GM21528 (cell line): ENCODE results near the gene ADARB1.

Experiments
- ATAC-seq: cut with Tn5 transposase; IDR thresholded peaks from one replicate; pipeline ENCODE4 v1.9.1; 2021; ENCODE audit warnings: mild to moderate bottlenecking, moderate library complexity; ENCODE audit not compliant: unreplicated experiment, low FRiP score

The ADARB1 gene

DNA sequence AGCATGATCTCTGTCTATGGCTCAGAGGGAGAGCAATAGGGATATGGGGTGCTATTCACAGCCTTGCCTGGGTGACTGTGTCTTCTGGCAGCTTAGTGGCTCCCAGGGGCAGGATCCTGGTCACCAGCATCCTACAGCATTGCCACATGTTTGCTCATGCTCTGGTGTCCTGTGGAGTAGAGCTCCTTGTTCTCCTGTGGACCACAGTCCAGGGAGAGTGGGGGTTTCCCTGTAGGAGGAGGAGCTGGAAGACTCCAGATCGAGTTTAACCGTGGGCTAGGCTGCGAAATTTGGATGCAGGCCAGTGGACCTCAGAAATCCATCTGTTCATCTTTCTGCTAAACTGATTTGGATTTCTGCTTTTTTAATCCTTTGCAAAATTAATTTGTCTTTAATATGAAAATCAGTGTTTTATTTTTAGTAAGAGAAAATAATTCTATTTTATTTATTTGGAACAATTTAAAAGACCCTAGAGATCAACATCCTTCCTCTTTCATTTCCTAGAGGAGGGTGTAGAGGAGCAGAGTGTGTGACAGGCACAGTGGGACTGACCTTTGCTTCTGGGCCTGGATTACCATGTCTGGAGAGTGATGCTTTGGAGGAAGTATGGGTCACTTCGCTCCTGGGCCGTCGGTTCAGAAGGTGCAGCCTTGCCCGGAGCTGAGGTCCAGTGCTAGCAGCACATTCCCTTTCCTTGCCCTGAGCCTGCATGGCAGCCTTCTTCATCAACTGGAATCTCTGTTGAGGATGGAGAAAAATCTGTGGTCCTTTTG lies 17.4 kb downstream of the ADARB1 start:
- ATAC-seq = no peak

DNA sequence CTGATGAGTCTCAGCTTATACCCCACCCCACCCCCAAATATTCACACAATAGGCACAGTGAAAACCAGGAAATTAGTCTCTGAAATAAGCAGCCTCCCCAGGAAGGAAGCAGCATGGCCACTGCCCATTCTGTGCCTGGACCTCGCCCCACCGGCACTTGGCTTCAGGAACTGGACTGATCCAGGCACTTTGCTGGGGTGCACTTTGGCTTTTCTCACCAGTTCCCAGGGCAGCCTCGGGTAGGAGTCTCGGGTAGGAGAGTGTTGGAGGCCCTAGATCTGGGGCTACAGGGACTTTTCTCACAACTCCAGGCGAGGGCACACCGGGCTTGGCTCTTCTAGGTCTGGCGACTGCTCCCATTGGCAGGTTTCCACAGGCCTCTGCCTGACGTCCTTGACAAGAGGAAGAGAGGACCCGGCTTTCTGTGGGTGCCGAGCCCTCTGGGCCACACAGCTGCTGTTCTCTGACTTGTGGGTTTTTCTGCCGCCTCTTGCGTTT lies 18.7 kb downstream of the ADARB1 start:
- ATAC-seq = no peak

DNA sequence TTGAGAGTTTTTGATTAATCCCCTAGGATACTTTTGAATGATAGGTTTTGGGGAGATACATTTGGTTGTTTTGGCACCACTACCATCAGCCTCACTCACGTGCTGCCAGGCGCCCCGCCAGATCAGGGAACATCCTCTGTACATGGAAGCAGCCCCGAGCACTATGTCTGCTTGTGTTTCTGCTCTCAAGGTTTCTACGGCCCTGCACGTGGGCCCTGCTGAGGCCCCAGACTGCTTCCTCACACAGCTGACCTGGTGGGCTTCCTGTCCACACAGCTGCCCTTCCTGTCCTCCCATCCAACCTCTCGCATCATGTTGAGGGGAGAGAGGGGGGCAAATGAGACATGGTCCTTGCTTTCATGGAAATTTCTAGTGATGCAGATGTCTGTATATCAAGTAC lies 20.0 kb downstream of the ADARB1 start:
- ATAC-seq = no peak

DNA sequence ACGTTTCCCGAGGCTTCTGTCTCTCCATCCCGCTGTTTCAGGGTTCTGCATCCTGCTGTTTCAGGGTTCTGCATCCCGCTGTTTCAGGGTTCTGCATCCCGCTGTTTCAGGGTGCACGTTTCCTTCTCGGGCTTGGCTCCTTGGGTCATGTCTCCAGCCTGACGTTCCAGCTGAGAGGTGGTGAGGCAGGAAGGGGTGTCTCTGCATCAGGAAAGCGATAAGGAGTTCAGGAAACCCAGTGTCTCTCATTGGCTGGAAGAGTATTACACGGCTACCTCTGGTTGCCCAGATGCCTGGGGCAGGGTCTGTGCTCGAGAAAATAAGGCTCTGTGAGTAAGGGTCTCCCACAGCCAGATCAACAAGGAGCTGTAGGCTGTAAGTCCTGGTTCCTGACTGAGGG lies 21.1 kb downstream of the ADARB1 start:
- no peak for ATAC-seq

DNA sequence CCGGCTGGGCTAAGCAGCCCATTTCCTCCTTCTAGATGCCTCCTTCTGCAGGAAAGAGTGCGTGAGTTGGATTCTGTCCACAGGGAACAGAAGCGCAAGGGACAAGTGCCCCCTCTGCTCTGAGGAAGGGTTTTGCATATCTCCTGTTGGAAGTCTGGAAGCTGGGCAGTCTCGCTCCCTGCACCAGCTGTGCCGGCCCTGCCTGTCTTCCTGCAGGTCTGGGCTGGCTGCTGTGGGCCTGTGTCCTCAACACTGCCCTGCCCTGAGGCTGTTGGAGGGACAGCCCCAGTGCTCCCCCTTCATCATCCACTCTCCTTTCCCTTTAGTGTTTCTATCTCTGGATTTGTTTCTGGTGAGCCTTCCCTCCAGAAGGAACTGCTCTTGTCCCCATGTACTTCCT lies 21.8 kb downstream of the ADARB1 start:
- no peak for ATAC-seq

DNA sequence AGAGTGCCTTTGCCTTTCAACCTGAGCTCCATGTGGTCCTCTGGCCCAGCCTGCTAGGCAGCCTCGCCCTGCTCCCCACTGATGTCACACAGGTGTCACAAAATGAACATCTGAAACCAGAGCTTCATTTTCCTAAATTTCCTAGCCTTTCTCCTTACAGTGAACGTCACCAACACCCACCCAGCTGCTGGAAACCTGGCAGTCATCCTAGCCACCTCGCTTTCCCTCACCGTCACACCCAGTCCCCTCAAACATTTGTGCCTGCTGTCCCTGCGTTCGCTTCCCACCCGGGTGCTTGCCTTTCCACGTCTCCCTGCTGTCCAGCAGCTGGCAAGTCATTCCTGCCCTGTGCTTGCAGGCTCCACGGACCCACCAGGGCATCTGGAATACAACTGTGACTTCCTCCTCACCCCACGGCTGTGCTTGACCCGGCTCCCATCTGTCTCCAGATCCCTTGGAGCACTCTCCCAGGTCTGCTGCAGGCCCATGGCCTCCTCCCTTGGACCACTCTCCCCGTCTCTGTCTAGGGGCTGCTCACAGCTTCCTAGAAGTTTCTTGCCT lies 23.5 kb downstream of the ADARB1 start:
- no peak for ATAC-seq

DNA sequence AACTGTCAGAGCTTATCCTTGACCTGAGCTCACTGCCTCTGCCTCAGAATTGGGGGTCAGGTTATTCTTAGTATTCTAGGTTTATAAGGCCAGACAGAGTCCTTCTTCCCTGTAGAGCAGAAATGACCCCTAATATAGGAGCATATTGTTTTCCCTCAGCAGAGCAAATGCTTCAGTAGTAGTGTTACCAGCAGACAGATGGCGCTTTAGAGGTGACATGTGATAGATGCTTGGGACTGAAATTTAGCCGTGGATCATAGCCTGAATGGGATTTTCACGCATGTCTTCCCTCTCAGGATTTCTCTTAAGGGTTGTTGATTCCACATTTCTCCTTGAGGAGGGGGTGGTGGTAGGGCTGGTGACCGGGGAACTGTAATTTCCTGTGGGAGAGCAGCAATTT lies 24.5 kb downstream of the ADARB1 start:
- ATAC-seq = no peak

DNA sequence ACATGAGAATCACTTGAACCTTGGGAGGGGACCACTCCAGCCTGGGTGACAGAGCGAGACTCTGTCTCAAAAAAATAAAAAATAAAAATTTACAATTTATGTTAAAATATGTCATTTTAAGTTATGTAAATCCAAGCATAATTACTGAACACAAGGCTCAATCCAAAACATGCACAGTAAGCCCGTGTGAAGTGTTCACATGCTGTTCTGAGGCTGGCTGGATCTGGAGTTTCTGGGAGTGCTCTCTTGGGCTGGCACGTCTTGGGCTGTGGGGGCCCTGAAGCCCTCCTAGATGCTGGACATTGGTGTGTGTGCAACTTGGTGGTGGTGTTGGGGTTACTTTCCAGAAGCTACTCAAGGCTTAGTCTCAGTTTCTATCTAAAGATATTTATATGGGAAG lies 25.2 kb downstream of the ADARB1 start:
- no peak for ATAC-seq

DNA sequence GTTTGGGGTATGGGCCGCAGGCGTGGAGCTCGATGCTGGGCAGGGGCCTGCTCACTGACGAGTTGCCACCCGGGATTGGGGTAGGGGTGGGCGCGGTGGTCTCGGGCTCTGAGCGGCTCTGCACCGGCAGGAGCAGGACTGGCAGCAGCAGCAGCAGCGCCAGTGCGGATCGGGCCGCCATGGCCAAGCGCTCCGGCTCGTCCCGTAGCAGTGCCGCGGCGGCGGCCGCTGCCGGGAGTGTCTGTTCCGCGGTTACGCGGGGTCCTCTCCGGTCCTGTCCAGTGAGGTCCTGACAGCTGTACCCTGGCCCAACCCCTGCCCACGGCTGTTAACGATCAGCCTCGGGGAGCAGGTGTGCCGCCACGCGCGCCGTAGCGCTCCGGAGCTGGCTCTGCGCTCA lies 26.5 kb downstream of the ADARB1 start:
- ATAC-seq = no peak

DNA sequence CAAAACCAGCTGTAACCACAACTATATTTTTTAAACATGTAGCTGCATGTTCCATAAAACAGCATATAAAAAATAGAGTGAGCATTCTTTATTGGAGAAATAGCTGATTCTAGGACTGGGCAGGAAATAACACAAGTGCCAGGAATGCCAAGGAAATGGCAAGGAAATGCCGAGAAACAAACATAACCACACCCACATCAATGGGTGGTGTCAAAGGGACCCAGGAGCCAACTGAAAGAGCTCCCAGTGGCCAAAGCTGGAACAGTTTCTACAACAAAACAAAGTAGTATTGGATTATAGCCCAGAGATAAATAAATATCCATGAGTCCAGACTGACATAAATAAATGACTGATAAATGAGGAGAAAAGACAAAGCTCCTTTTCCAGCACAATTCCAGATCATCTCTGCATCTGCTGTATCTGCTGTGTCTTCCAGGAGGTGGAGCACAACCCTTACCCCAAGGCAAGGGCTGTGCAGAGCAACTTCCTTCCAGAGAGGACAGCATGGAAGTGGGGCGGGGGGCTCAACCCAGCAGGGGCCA lies 28.1 kb downstream of the ADARB1 start:
- no peak for ATAC-seq

DNA sequence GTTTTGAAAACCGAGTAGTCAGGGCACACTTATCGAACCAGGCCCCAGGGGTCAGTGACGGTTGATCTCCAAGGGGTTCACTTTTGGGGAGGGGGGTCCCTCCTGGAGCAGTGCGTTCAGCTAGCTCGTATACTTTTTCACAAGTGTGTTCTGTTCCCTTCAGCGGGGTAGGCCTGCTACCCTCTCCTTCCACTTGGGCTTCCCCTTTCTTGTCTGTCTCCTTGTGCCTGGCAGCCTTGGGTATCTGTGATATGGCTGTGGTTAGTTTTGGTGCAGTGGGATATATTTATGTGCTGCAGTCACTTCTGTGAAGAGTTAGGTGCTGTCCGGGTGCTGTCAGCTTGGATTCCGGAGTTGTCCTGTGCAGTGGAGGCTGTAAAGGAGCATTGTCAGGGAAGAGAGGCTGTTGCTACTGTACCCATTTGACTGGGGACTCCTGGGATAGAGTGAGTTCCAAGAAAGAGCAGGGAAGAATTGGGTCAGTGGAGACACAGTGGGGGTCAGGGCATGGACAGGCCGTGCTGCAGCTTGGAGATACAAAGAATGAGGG lies 29.7 kb downstream of the ADARB1 start:
- ATAC-seq = no peak

DNA sequence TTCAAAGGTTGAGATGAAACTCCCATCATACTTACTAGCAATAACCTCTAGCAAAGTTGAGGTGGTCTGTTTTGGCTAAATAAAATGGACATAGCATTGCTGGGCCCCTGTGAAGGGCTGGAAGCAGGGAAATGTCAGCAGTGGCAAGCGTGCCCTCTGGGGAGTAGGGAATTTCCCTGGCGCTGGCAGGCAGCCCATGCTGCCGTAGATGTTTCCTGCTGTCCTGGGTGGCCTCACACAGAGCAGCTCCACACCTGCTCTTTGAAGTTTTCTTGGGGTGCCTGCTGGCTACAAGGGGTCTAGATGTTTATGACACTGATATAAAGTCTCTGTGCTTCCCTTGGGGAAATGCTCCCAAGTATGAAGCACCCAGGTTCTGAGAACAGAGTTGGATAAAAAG lies 30.2 kb downstream of the ADARB1 start:
- no peak for ATAC-seq

DNA sequence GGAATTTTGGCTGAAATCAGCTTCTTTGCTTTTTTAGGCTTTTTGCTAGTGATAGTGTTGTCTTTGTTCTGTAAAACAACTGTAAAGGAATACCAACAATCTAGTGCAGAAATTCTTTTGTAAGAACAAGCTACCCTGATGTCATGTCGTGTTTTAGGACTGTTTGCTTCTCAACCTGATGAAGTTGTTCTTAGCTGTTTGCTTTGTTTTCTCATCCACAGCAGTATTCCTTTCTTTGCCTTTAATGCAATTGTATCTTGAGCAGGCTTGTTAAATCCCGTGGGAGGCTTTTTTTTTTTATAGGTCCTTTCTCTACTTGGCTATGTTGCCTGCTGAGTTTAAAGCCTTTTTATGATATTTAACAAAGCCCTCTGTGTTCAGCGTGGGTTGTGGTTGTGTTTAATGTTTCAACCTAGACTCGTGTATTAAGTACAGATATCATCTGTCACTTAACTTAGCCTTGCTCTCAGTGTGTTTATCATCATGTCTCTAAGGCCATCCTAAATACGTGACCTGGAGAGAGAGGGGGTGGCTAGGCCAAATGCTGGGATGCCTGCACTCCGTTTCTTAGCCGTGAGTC lies 31.6 kb downstream of the ADARB1 start:
- ATAC-seq = no peak

DNA sequence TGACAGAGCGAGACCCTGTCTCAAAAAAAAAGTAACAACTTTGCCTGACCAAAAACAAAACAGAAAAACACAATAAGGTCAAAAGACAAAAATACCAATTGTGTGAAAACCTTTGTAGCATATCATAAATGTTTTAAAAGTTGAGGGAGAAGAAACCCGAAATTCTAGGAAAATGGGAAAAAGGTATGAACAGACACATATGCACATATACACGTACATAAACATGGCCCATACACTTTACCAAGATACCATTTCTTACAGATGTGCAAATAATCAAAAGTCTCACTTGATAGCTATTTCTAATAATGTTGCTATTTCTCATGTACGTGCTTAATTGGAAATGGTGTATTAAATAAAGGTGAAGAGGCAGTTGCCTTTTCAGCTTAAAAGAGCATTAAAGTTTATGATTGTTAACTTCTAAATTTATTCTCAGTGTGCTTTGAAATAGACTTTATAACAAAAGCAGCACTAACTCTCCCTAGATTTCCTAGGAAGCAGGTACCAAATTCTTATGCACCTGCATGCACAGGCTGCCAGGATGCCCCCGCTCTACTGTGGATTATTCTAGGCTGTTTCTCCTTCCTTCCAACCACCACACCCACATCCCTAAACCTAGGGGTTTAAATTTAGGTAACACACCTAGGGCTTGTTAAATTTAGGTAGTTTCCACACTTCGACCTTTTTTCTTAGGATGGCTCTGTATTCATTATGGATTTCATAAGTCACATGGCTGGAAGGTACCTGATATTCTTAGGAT lies 33.8 kb downstream of the ADARB1 start:
- no peak for ATAC-seq

DNA sequence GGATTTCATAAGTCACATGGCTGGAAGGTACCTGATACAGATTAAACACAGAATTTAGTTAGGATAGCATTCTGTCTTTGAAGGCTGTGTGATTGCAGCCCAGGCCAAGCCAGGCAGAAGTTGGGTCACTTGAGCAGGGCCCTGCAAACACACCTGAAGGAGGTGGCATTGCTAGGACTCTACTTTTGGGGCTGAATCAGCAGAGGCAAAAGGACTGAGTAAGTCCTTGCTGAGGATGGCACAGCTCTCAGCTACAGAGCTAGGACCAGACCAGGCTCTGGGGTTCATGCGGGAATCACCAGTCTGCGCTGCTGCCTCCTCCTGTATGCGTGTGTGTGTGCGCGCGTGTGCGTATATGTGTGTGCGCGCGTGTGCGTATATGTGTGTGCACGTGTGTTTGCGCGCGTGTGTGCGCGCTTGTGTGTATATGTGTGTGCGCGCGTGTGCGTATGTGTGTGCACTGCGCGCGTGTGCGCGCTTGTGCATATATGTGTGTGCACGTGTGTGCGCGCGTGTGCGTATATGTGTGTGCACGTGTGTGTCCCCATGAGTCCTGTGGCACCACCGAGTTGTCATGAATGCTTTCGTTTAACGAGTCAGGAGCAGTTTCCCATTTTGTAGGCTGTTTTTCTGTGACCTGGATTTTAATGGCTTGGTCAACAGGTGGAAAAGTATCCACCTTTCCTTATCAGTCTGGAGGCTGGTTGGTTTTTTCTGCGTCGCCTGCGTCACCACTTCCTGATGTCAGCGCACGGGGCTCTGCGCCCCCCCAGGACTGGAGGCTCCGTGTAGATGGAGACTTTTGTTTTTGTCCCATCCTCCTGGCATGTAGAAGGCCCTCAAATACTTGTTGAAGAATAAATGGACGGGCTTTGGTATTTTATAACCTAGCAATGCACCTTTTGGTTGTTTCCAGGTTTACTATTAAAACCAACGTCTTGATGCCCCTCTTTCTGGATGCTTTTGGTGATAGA lies 34.7 kb downstream of the ADARB1 start:
- no peak for ATAC-seq

DNA sequence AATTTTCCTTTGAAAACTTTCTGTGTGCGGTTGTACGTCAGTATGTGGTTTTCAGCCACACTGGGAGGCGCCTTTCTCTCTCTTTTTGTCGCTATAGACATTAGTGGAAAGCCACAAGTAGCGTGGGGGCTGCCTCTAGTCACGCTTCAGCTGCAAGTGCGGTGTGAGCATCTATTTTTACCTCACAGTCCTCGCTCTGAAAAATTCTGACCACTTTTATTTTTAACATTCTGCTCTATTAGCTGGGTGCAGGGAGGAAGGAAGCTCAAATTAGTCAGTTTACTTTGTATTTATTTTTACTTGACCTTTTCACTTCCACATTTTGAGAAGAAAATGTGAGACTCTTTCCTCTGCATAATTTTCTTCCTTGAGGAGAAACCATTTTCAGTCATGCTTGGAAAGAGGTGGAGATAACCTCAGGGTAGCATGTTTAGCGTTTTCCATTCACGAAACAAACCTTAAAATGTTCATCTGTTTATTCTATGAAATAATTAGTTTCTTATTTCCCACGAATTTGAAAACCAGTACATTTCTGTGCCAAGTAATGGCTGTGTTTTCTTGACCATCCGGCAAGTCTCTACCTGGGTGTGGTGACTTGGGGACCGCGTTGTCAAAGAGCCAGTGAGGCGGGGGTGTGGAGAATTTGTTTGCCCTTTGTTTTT lies 35.6 kb downstream of the ADARB1 start:
- ATAC-seq = peak; percentile 69

DNA sequence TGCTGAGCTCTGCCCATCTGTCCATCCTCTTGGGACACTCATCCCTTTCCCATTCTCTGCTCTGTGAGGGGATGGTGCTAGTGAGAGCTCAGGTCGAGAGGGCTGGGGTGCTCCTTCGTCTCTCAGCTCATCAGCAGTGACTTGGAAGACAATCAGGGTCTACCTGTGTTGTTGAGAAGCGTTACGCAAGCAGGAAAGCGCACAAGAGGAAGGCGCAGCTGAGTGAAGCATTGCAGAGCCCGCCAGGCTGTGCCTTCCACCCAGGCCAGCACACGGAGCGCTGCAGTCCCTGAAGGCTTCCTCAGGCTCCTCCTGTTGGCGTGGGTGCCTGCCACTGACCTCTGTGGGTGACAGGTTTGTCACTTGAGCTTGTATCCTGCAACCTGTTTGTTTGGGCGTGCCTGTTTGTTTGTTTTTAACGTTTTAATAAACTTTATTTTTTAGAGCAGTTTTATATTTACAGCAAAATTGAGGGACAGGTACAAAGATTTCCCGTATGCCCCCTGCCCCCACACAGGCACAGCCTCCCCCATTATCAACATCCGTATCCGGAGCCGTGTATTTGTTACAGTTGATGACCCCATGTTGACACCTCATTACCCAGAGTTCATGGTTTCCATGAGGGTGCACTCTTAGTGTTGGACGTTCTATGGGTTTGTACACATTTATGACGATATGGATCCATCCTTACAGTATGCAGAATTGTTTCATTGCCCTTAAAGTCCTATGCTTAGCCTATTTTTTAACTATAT lies 36.7 kb downstream of the ADARB1 start:
- ATAC-seq = no peak

DNA sequence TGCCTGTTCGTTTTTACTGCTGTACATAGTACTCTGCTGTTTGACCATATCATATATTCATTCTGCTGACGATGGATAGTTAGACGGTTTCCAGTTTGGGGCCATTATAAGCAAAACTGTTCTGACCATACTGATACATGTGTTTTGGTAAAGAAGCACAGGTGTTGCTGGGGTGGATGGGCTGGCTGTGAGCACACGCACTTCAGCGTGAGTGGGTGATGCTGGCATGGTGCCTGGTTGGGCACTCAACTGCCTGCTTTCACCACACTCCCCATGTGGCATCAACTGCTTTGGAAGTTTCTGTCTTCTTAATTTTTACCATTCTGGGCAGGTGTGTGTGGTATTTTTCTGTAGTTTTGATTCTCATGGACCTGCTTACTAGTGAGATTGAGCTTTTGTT lies 37.3 kb downstream of the ADARB1 start:
- ATAC-seq = no peak
